Smooth muscle cell (in vitro differentiated cells): ENCODE data around the gene LRIG1. TPM values are rescaled to one million over a fixed set of nuclear protein-coding genes. Genes with fewer than 3 reads are reported as not detected.

Source experiments
- DNase-seq: peaks from one replicate; lab custom pipeline; 2025; ENCODE audit not compliant: unreplicated experiment; lab: John Stamatoyannopoulos, UW
- H2AFZ ChIP-seq: fragments of 200-600 bp; sonication (generic); 2 replicates; pipeline ENCODE4 v1.6.0; 2016; ENCODE audit warnings: antibody characterized with exemption, low read depth, mild to moderate bottlenecking
- H3F3A ChIP-seq: fragments of 200-600 bp; sonication (generic); 2 replicates; pipeline ENCODE4 v1.6.0; 2017; ENCODE audit warnings: antibody characterized with exemption, low read depth
- H3K27ac ChIP-seq: fragments of 200-600 bp; sonication (generic); 2 replicates; pipeline ENCODE4 v1.5.1; 2016; ENCODE audit warnings: low read depth, mild to moderate bottlenecking
- H3K27me3 ChIP-seq: fragments of 200-600 bp; sonication (generic); 2 replicates; pipeline ENCODE4 v1.6.1; 2016; ENCODE audit warnings: low read depth, mild to moderate bottlenecking
- H3K36me3 ChIP-seq: fragments of 200-600 bp; sonication (generic); 2 replicates; pipeline ENCODE4 v1.5.1; 2016; ENCODE audit warnings: low read depth
- H3K4me1 ChIP-seq: fragments of 200-600 bp; sonication (generic); 2 replicates; pipeline ENCODE4 v1.5.1; 2016; ENCODE audit warnings: low read depth
- H3K4me2 ChIP-seq: fragments of 200-600 bp; sonication (generic); 2 replicates; pipeline ENCODE4 v1.6.0; 2016; ENCODE audit warnings: mild to moderate bottlenecking
- H3K4me3 ChIP-seq: fragments of 200-600 bp; sonication (generic); 2 replicates; pipeline ENCODE4 v1.5.1; 2016; ENCODE audit warnings: mild to moderate bottlenecking
- H3K79me2 ChIP-seq: fragments of 200-600 bp; sonication (generic); 2 replicates; pipeline ENCODE4 v1.6.0; 2016; ENCODE audit warnings: low read depth, mild to moderate bottlenecking
- H3K9ac ChIP-seq: fragments of 200-600 bp; sonication (generic); 2 replicates; pipeline ENCODE4 v1.6.0; 2016; ENCODE audit warnings: low read depth
- H3K9me3 ChIP-seq: fragments of 200-600 bp; sonication (generic); replicated peaks from 2 replicates; pipeline ENCODE4 v1.5.1; 2016; ENCODE audit warnings: low read depth
- H4K20me1 ChIP-seq: fragments of 200-600 bp; sonication (generic); 2 replicates; pipeline ENCODE4 v1.6.0; 2016; ENCODE audit warnings: low read depth
- CTCF ChIP-seq: fragments of 200-600 bp; sonication (generic); IDR thresholded peaks from 2 replicates; pipeline ENCODE4 v1.5.1; 2017; ENCODE audit warnings: borderline replicate concordance, mild to moderate bottlenecking, antibody characterized with exemption; ENCODE audit not compliant: insufficient read depth, poor library complexity, severe bottlenecking
- WGBS: methylation state at CpG from one replicate; pipeline ENCODE4 v1.1.7; 2016; ENCODE audit warnings: low lambda C conversion rate; 5-methylcytosine and 5-hydroxymethylcytosine counted together
- polyA plus RNA-seq: library from polyadenylated mRNA; unstranded; fragments of >200 nt; fragmentation: Nextera tagmentation; extraction: Ambion mirVana; gene quantifications from 2 replicates; pipeline ENCODE4 v1.2.1, GENCODE V29; 2016
- total RNA-seq: library from RNA; depleted of rRNA; stranded (reverse); fragments of >200 nt; gene quantifications from 2 replicates; pipeline ENCODE4 v1.2.3, GENCODE V29; 2014

LRIG1 gene
- total and polyA plus RNA-seq, 2 experiments from 2014 or later: 26.5 to 31.3 TPM

GRCh38 chr3:66432041-66432766 lies 68.6 kb downstream of the LRIG1 start:
- Histone ChIP-seq H3K27ac (no peak overlapping the region), H3K4me1 (no peaks in the 10 kb centered on the region), H4K20me1 (peaks cover 15% of the 10 kb centered on the region), H3K27me3 (no peaks in the 10 kb centered on the region), H3K4me2 (no peak overlapping the region), H3K36me3 (no peaks in the 10 kb centered on the region), H3F3A (no peaks in the 10 kb centered on the region), H2AFZ (no peak overlapping the region), H3K9ac (no peak overlapping the region), H3K9me3 (no peaks in the 10 kb centered on the region), H3K79me2 (peaks cover 11% of the 10 kb centered on the region), H3K4me3 (no peak overlapping the region)
- DNase-seq: no peak
- WGBS: 95% methylated on average over 11 of the region's 11 CpGs
- no peak for TF ChIP-seq CTCF

- peaks cover 18% of the 10 kb centered on the region for H3K79me2 ChIP-seq
- no peak overlapping the region for H3K9ac ChIP-seq
- no peak overlapping the region for H3K27ac ChIP-seq
- no peaks in the 10 kb centered on the region for H3F3A ChIP-seq
- peaks cover 9% of the 10 kb centered on the region for H4K20me1 ChIP-seq
- TF ChIP-seq CTCF: no peak
- no peak overlapping the region for H3K4me3 ChIP-seq
- H2AFZ ChIP-seq: no peak overlapping the region
- DNase-seq: no peak
- WGBS: 91% methylated on average over 3 of the region's 3 CpGs
- H3K27me3 ChIP-seq: no peaks in the 10 kb centered on the region
- no peaks in the 10 kb centered on the region for H3K9me3 ChIP-seq
- H3K4me2 ChIP-seq: no peak overlapping the region
- no peaks in the 10 kb centered on the region for H3K36me3 ChIP-seq
- no peaks in the 10 kb centered on the region for H3K4me1 ChIP-seq
Observed at GRCh38 chr3:66431494-66431893, 69.3 kb downstream of the LRIG1 start.

GRCh38 chr3:66430876-66431275 lies 69.9 kb downstream of the LRIG1 start:
- Histone ChIP-seq H3K27ac (no peak overlapping the region), H3K27me3 (no peaks in the 10 kb centered on the region), H2AFZ (no peak overlapping the region), H3K4me2 (no peak overlapping the region), H3K36me3 (no peaks in the 10 kb centered on the region), H3K9me3 (no peaks in the 10 kb centered on the region), H3F3A (no peaks in the 10 kb centered on the region), H4K20me1 (peaks cover 7% of the 10 kb centered on the region), H3K79me2 (peaks cover 24% of the 10 kb centered on the region), H3K9ac (no peak overlapping the region), H3K4me1 (no peaks in the 10 kb centered on the region), H3K4me3 (no peak overlapping the region)
- TF ChIP-seq CTCF: no peak
- DNase-seq: no peak
- 95% methylated on average over 8 of the region's 8 CpGs for WGBS

GRCh38 chr3:66428733-66429132 lies 72.1 kb downstream of the LRIG1 start:
- no peak overlapping the region for H2AFZ ChIP-seq
- no peak for DNase-seq
- H3F3A ChIP-seq: peaks cover 3% of the 10 kb centered on the region
- H4K20me1 ChIP-seq: peaks cover 7% of the 10 kb centered on the region
- no peaks in the 10 kb centered on the region for H3K36me3 ChIP-seq
- no peak overlapping the region for H3K4me3 ChIP-seq
- peaks cover 22% of the 10 kb centered on the region for H3K79me2 ChIP-seq
- H3K4me2 ChIP-seq: peak overlapping the region; percentile 34
- no peaks in the 10 kb centered on the region for H3K4me1 ChIP-seq
- no peak overlapping the region for H3K9ac ChIP-seq
- no peaks in the 10 kb centered on the region for H3K9me3 ChIP-seq
- WGBS: 31% methylated on average over 5 of the region's 5 CpGs
- no peak for TF ChIP-seq CTCF
- peak overlapping the region; percentile 25 for H3K27ac ChIP-seq
- H3K27me3 ChIP-seq: no peaks in the 10 kb centered on the region
